Measurements from ENCODE around the gene MEX3A.
"Not testable (repeated sequence)": the region's sequence is repeated elsewhere in the genome, so short reads cannot be mapped to it uniquely, and the experiment has no call there.

Gene MEX3A

GRCh38 chr1:156082309-156083091 lies at the start of gene MEX3A:
Gene MEX3A, minus strand, starts transcription at chr1:156082465. Its CDS starts 467 bp downstream, at chr1:156081998.
- DNase-seq = peak; percentile 50

- DNase-seq = no peak
Measured at GRCh38 chr1:156130578-156130942, 48.3 kb upstream of the MEX3A start.

- DNase-seq = peak; percentile 72
Measured at GRCh38 chr1:156129687-156130577, 47.7 kb upstream of the MEX3A start.

- no peak for DNase-seq
Measured at GRCh38 chr1:156128654-156129597, 46.7 kb upstream of the MEX3A start.

- DNase-seq = no peak
Measured at GRCh38 chr1:156128308-156128653, 46.0 kb upstream of the MEX3A start.

- DNase-seq = peak; percentile 87
Measured at GRCh38 chr1:156126630-156127534, 44.6 kb upstream of the MEX3A start.

- peak; percentile 85 for DNase-seq
Measured at GRCh38 chr1:156126043-156126629, 43.9 kb upstream of the MEX3A start.

GRCh38 chr1:156125544-156125943 lies 43.3 kb upstream of the MEX3A start:
- DNase-seq = not testable (repeated sequence)

GRCh38 chr1:156124557-156125483 lies 42.6 kb upstream of the MEX3A start:
- DNase-seq = peak; percentile 56

GRCh38 chr1:156123356-156124196 lies 41.3 kb upstream of the MEX3A start:
- DNase-seq = peak; percentile 69

- no peak for DNase-seq
Measured at GRCh38 chr1:156122519-156123355, 40.5 kb upstream of the MEX3A start.

GRCh38 chr1:156122086-156122485 lies 39.8 kb upstream of the MEX3A start:
- no peak for DNase-seq

- no peak for DNase-seq
Measured at GRCh38 chr1:156121457-156121856, 39.2 kb upstream of the MEX3A start.

- DNase-seq = not testable (repeated sequence)
Measured at GRCh38 chr1:156121005-156121404, 38.7 kb upstream of the MEX3A start.

GRCh38 chr1:156120318-156120717 lies 38.1 kb upstream of the MEX3A start:
- no peak for DNase-seq

- peak; percentile 69 for DNase-seq
Measured at GRCh38 chr1:156119503-156120209, 37.4 kb upstream of the MEX3A start.

- no peak for DNase-seq
Measured at GRCh38 chr1:156118177-156118868, 36.1 kb upstream of the MEX3A start.

All from CD4-positive, alpha-beta T cell treated with Interferon gamma for 1 hour (primary cell).